Activated CD8-positive, alpha-beta memory T cell treated with anti-CD3 and anti-CD28 coated beads for 1 hour (primary cell): ENCODE data around the gene MAGI2.
"Not testable (repeated sequence)": the region's sequence is repeated elsewhere in the genome, so short reads cannot be mapped to it uniquely, and the experiment has no call there.

ENCODE experiments used
- DNase-seq, 2 donors: peaks; one replicate each; pipeline ENCODE4 v3.0.0-alpha.2; 2020; ENCODE audit warnings: low read depth in 1 of 2; ENCODE audit errors: extremely low read depth in 1 of 2

Gene MAGI2

DNA sequence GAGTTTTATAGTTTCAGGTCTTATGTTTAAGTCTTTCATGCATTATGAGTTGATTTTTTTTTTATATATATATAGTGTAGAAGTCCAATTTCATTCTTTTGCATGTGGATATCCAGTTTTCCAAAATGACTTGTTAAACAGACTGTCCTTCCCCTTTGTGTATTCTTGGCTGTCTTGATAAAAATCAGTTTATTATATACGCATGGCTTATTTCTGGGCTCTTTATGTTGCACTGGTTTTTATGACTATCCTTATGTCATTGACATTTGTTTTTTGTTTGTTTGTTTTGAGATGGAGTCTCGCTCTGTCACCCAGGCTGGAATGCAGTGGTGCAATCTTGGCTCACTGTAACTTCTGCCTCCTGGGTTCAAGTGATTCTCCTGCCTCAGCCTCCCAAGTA, 485.9 kb downstream of the MAGI2 start:
- not testable (repeated sequence) for DNase-seq

- no peak for DNase-seq
Observed at GRCh38 chr7:78967046-78967445, 486.4 kb downstream of the MAGI2 start.

DNA sequence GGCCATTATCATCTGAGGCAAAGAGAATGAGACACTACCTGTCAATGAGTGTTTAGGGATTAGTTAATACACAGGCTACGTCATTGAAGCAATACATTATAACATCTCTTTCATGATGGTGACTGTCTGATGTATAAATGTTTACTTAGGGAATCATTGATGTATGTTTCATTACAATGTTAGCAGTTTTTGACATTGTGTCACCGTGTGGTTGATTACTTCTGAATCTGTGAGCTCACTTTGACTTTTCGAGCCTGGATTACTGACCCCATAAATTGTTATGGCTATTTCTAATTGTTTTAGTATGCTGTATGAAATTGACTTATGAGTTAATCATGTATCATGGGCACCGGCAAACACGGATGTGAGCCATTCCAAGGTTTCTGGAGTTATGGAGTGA, 494.0 kb downstream of the MAGI2 start:
- DNase-seq, result no peak

DNA sequence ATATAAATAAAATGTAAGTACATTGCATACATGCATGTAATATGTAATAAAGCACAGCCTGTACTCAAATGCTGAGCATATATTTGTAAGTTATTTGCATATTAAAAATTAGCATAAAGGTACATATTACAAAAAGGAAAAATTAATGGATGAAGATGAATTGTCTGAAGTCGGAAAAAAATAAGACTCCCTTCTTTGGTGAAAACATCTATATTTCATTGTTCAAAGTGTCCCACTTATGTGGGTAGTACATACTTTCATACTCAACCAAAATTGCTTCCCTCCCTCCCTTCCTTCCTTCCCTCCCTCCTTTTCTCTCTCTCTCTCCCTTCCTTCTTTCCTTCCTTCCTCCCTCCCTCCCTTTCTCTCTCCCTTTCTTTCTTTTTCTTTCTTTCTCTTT, 498.1 kb downstream of the MAGI2 start:
- no peak for DNase-seq

DNA sequence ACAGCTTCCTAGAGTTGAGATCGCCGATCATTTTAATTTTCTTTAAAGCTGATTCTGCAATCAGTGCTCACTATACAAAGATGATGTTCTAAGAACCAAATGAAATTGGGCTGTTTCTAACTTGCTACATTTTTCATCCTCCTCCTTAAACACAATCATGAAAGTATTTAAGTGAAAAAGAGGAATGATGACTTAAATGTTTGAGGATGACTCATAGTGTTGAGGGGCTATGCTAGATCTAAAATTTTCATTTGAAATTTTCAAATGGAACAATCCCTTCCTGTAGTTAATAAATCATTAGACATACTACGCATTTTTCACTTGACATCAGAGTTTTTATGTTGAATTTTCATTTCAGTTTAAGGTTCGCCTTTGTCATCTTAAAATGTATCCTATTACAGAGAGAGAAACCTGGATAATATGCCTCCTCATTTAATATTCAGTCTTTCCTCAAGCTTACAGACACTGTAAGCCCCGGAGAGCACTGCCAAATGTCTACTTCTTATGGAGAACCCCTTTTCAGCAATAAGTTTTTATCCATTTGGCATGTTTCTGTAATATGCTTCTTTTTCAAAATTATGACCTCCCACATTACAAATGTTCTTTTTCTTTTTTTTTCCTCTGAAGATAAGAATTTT, 499.6 kb downstream of the MAGI2 start:
- DNase-seq, result no peak

DNA sequence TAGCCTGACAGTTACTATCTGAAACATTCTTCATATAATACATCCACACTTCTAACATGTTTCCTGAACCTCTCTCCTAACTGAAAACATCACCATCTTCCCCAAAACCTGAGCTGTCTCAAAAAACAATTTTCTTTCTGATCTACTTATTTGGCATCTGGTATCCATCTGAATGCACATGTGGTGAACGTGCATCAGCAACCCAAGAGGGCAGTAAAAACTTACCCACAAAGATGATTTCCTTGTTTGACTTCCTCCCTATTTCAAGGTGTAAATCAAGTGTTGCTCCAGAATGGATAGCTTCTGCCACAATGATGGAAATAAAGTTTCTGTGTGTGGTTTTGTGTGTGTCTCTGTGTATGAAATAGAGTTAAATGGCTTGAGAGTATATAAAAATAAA, 500.4 kb downstream of the MAGI2 start:
- DNase-seq, result no peak

GRCh38 chr7:78939669-78940068, 513.8 kb downstream of the MAGI2 start:
- no peak for DNase-seq

GRCh38 chr7:78924581-78924980, 528.9 kb downstream of the MAGI2 start:
- no peak for DNase-seq

DNA sequence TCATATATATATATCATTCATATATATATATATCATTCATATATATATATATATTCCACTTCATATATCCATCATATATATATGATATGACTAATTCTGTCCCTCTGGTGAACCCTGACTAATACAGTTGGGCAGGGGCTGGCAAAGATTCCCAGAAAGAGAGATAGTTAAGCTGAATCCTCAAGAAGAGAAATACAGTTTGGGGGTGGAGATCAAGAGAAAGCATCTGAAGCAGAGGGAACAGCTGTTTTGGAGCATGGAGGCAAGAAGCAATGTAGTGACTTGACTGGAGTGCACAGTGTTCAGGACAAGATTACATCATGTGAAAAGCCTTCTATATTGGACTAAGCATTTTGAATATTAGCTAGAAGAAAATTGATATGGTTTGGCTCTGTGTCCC, 540.7 kb downstream of the MAGI2 start:
- DNase-seq, result no peak

- DNase-seq, result no peak
Observed at GRCh38 chr7:78906735-78907134, 546.7 kb downstream of the MAGI2 start.

DNA sequence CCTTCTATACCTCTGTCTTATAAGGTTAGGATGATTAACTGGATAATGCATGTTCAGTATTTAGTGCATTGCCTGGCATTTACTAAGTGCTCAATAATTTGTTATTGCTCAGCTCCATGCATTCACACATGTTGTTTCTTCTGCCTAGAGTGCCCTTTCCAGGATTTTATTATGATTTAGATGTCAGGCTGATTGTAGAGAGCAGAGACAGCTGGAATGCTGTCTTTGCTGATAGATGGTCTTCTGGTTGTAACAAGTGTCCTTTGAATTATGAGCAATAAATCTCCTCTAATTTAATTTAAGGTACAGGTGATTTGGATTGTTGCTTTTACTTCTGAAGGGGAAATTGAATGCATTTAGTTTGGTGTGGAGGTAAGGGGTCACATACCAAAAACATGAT, 548.0 kb downstream of the MAGI2 start:
- no peak for DNase-seq

DNA sequence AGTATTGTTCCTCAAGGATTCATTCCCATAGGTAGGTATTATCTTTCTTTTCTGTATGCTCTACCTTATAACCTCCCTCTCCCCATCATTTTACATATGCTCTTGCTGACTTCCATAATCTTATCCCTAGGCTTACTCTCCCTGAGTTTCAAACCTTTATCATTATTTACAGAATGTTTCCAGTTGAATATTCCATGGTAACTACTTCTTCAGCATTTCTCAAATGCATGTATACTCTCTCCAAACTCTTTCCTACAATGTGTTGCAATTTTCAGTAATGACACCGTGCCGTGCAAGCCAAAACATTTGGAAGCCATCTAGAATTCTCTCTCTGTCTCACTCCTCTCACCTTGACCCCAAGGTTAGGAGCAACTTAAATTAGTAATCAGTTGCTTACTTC, 548.5 kb downstream of the MAGI2 start:
- DNase-seq, result no peak

DNA sequence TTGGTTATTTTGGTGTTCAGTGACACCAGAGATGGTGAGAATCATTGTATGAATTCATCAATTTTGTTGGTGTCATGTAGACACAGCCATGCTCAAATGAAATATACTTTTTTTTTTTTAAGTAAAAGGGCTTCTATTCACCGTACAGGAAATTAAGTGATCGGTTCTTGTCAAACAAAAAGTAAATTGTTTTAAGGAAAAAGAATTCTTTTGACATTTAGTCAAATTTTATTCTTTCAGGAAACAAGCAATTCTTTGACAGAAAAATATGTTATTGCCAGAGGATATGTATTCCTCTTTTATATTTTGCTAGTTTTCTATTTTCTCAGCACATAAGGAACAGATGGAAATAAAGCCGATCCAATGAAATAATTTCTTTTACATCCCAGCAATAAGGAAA, 551.9 kb downstream of the MAGI2 start:
- DNase-seq, result no peak

DNA sequence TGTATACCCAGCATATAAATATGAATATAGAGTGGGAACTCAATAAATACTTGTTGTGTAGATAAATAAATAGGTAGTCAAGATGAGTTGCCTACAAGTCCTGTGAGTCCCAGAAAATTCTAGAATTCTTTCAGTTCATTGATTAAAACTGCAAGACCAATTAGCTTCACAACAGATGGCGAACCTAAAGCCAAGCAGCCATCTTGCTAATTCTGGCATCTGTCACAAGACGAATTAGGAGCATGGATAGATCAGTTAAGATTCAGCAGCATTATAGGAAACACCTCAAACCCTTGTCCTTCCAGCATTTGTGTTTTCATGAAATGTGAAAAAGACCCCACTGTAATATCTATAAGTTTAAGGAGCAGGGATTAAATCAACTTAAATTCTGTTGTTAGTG, 552.7 kb downstream of the MAGI2 start:
- DNase-seq, result no peak

DNA sequence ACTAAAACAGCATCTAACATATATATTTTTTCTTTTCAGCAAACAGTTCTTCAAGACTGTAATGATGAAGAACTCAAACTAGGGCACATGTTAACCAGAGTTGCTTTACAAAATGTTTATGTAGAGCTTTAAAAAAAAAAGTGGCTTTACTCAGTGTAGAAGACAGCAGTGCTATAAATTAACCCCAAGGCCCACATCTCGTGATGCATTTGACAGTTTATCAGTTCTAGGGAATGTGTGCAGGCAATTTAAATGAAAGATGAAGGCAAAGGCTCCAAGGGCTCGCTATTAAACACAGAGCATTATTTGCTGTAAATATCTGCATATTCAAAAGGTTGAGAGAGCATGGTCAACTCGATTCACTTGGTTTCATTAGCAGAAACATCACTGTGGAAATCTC, 558.1 kb downstream of the MAGI2 start:
- DNase-seq, result no peak

GRCh38 chr7:78879206-78879605, 574.3 kb downstream of the MAGI2 start:
- no peak for DNase-seq

GRCh38 chr7:78873117-78873516, 580.4 kb downstream of the MAGI2 start:
- no peak for DNase-seq

DNA sequence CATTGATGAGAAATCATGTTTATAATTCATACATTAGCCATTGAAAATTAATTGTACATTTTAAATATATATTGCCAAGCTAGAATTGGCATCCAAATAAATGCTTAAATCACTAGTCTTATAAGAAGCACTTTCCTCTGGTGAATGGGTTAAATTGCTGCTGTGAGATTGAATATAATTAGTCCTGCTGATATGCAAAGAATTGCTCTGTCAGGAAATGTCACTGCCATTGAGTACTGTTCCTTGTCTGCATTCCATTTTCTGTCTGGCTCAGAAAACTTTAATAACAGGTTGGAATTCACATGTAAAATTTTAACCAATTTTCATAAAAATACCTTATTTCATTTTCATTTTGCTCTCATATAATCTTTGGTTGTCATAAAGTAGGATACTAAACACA, 589.1 kb downstream of the MAGI2 start:
- no peak for DNase-seq

GRCh38 chr7:78863281-78863680, 590.2 kb downstream of the MAGI2 start:
- no peak for DNase-seq

DNA sequence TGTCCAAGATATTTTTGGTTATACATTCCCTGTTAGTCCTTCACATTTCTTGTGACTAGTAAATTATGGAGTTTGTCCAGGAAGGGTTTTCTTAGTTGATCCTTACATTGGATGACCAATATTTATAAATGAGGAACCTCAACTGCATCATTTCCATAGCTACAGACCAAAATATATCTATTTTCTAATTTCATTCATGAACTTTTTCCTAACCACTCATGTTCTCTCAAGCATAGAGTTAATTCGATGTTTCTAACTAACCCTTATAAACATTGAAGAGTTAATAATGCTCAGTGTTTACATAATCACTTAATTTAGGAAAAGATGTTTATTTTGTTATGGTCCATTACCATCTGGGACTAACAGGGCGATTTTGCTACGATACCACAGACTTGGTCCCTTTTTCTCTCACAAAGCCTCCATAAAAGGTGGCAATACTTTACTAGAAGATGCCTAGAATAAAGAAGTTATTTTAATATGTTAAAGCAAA, 591.0 kb downstream of the MAGI2 start:
- DNase-seq, result no peak

GRCh38 chr7:78852951-78853350, 600.5 kb downstream of the MAGI2 start:
- DNase-seq, result no peak

DNA sequence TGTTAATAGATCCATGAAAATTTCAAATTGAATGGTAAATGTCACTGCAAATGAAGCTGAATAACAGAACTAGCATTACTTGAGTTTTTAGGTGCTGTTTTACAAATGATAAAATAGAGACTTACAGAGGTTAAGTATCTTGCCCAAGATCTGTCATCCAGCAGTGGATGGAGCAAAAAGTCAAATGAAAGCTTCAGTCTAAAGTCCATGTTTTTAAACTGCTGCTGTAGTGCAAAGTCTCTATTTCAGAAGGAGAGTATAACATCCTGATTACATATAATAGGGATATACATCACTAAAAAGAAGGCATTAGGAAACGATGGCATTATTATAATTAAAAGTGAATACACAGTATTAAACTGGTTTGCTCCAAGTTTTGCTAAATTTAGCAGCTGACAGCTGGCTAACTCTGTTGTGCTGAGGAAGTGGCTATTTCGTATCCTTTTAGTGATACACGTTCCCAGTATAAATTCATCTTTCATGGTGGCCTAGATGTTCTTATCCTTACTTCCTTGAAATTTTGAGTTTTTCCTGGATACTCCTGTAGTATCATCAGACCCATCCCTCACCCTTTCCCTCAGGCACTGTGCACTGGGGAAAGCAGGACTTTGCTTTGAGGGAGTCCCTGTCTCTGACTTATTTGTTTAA, 603.2 kb downstream of the MAGI2 start:
- DNase-seq, result no peak

DNA sequence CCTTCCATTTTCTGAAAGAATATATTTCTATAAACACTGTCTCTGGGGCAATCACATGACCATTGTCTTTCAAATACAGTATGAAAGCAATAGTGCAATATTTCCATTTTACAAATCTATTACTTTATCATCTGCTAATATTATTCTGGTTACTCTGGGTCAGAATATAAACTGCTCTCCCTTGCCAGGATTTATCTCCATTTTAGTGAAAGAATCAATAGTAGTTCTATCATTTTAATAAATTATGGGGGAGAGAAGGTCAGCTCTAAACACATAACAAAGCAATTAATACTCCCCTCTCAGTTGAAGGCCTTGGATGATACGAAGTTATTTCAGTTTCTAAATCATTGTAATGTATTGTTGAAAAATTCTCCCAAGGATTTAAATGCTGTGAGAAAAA, 608.3 kb downstream of the MAGI2 start:
- no peak for DNase-seq
